NCI-H82 treated with DMSO at 0.1 percent for 48 hours (cell line): ENCODE results near the gene SERAC1.
"Not testable (repeated sequence)": the region's sequence is repeated elsewhere in the genome, so short reads cannot be mapped to it uniquely, and the experiment has no call there.

Experiments used
- DNase-seq: peaks from one replicate; lab custom pipeline; 2025; ENCODE audit not compliant: unreplicated experiment; lab: John Stamatoyannopoulos, UW

SERAC1 gene

DNA sequence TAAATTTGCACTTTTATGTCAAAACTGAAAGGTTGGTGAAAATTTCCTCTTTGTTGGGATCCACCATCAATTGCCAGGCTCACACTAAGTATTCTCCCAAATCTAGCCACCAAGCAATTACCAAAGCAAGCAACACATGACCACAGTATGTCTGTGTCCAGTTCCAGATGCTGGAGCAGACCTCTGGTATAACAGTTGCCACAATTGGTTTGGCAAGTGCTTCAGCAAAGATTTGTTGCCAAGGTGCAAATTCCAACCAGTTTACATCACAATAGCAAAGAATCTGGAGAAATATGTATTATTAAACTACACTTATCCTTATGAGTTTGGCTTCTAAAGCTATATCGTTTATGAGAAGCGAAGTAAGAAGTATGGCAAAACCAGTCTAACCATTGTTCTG, 6.5 kb upstream of the SERAC1 start:
- no peak for DNase-seq

DNA sequence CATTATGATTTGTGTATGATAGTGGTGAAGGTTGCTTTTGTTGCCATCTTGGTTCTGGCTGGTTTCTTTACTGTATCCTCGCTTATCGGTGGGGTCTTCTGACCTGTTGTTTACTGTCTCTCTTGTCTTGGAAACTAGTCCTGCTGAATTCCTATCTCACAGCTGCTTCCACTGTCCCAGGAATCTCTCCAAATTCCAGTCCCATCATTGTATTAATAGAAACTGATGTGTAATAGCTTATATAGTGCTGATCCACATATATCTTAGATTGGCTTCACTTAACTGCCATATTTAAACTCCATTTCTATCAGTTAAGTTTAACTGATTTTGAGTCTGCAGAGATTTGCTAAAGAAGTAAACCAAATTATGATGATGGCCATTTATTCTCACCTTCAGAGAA, 6.0 kb upstream of the SERAC1 start:
- DNase-seq = no peak

GRCh38 chr6:158172001-158172400, 3.9 kb upstream of the SERAC1 start:
- DNase-seq = no peak

DNA sequence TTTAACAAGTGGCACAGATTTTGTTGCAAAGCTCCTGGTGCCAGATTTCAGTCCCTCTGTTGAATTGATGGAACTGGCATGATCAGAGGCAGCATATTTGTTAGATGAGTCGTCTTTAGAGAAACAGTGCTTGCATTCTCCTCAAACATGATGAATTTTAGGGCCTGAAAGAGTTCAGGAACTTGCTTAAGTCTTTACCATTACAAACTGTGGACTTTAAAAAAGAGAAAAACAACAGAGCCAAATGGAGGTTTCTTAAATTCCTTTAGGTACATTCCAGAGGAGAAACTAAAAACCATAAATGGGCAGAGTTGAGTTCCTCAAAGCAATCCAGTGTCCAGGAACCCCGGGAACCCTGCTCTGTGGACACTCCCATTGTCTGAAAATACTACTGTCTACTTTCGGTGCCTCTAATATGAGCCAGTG, 2.6 kb upstream of the SERAC1 start:
- DNase-seq = no peak

- not testable (repeated sequence) for DNase-seq
Measured at GRCh38 chr6:158169634-158170033, 1.6 kb upstream of the SERAC1 start.

- DNase-seq = no peak
Measured at GRCh38 chr6:158165919-158166416, 2.1 kb downstream of the SERAC1 start.

DNA sequence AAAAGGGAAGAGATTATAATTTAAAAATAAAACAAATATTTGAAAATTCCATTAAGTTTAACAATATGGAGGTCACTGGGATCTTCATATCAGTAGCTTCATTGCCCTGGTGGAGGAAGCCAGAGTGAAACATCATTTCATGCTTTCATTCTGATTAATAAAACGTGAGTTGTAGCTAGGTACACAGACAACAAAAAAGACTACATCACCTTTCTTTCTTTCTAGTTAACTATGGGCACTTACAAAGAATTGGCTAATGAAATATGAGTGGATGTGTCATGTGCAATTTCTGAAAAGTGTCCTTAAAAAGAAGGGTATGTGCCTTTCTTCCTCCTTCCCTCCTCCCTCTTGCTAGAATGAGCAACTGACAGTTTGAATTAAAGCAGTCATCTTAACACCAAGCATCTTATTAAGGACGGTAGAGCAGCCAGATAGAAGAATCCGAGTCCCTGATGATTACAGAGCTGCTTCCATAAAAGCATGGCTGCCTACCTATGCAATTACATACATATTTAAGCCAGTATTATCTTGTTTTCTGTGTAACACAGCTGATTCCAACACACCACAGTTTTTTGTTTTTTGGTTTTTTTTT, 3.4 kb downstream of the SERAC1 start:
- no peak for DNase-seq

DNA sequence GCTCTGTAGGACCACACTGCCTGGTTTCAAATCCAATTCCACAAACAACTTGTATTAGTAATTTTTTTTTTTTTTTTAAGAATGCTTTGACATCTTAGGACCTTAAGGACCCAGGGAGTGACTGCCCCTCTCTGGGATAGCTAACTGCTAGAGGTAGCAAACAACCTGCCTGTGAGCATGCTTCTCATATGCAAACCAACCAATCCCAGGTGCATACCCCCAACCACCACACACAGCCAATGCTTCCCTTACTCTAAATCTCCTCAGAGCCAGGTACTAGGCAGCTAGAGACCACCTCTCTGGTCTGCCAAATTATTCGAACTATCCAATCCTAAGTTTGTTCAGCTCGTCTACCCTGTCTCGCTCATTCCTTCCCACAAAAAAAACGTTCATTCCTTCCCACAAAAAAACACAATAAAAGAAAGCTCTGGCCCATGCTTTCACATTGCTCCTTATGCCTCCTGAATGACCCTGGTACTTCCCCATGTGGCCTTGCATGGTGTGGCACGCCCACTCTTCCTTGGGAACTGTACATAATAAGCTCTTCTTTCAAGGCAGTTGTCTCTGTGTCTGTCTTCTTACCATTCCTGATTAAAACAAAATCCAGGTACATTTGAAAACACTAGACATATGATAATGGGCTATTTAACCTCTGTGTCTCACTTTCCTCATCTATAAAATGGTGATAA, 6.4 kb downstream of the SERAC1 start:
- DNase-seq = no peak

DNA sequence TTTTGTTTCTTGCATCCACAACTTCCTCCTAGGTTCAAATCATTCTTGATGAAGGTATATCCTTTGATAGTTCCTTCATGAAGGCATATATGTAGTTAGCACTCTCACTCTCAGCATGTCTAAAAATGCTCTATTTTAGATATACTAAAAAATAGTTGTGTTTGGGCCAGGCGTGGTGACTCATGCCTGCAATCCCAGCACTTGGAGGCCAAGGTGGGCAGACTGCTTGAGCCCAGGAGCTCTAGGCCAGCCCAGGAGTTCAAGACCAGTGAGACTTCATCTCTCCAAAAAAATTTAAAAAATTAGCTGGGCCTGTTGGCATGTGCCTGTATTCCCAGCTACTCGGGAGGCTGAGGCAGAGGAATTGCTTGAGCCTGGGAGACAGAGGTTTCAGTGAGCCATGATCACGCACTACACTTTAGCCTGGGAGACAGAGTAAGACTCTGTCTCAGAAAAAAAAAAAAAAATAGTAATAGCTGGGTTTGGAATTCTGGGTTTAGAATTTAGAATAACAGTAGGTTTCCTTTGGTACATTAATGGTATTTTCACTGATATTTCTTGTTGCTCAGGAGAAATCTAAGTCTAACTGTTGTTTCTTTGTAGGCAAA, 7.0 kb downstream of the SERAC1 start:
- no peak for DNase-seq

DNA sequence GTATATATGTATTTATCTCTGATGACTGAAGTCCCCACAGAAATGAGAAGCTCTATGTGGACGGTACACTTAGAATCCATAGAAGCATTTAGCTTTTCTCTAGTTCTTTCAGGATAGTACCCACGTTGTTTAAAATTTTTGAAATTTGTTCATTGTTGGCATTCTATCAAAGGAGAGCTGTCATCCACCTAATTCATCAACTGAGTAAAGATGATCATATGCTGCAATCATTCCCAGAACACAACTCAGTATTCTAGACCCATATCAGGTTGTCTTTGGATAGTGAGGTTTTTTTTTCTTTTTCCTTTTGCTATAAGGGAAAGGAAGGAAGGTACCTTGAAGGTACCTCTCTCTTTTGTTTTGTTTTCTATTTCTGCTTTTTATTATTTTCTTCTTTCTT, 9.3 kb downstream of the SERAC1 start:
- DNase-seq = no peak

DNA sequence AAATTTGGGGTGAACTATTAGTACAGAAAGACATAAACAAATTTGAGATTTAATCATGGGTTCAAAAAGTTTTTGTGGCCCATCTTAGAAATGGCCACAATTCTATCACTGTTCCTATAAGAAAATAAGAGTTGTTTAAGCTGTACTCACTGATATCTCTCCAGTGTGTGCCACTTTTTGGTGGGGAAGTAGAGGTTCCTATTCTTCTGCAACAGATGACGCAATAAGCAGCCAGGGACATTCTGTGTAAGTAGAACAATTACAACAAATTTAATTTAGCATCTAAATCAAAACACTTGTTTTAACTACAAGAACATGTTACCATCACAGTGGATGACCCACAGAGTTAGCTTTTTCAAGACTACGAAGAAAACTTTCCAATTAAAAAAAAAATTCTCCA, 9.9 kb downstream of the SERAC1 start:
- no peak for DNase-seq

DNA sequence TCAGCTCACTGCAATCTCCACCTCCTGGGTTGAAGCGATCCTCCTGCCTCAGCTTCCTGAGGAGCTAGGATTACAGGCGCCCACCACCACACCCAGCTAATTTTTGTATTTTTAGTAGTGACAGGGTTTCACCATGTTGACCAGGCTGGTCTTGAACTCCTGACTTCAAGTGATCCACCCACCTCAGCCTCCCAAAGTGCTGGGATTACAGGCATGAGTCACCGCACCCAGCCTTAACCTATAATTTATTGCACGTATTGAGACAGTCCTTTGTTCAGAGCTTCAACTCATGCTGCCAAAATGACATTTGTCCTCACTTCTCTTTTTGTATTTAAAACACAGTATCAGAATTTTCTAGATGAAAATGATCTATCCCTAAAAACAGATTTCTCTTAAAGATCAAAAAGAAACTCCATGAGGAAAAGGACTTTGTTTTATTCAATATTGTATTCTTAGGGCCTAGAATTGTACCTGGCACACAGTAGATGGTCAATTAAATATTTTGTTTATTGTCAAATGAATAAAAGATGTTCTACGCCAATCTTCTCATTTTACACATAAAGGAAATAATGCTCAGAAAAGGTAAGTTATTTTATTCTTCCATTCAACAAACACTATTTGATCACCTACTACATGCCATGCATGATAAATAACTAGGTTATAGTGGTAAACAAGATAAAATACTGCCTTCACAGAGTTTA, 10.8 kb downstream of the SERAC1 start:
- no peak for DNase-seq

DNA sequence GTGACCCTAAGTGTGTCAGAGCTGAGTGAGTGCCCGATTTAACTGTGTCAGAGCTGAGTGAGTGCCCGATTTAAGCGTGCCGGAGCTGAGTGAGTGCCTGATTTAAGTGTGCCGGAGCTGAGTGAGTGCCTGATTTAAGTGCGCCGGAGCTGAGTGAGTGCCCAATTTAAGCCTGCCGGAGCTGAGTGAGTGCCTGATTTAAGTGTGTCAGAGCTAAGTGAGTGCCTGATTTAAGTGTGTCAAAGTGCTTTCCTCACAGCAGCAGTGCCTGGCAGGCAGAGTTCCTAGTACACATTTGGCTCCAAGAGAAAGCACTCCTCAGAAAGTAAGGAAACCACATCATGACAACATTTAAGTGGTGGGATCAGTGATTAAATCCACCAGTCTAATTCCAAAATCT, 13.2 kb downstream of the SERAC1 start:
- DNase-seq = no peak

GRCh38 chr6:158153576-158153975, 14.5 kb downstream of the SERAC1 start:
- no peak for DNase-seq

DNA sequence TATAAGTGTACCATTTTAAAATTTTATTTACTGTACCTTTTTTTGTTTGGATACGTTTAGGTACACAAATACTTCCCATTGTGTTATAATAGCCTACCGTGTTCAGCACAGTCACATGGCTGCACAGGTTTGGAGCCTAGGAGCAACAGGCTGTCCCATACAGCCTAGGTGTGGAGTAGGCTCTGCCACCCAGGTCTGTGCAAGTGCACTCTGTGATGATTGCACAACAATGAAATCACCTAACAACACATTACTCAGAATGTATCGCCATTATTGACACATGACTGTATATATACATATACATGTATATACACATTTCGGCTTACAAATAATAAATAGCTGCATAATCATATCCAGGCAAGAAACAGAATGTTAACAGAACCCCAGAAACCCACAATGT, 15.4 kb downstream of the SERAC1 start:
- no peak for DNase-seq

GRCh38 chr6:158152025-158152424, 16.0 kb downstream of the SERAC1 start:
- DNase-seq = not testable (repeated sequence)

DNA sequence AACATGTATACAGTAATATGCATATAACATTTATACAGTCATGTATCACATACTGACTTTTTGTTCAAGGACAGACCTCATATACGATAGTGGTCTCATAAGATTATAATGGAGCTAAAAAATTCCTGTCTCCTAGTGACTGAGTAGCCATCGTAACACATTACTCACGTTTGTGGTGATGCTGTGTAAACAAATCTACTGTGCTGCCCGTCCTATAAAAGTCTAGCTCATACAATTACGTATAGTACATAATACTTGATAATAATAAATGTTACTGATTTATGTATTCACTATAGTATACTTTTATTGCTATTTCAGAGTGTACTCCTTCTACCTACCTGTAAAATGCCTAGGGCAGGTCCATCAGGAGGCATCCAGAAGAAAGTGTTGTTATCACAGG, 17.4 kb downstream of the SERAC1 start:
- no peak for DNase-seq

DNA sequence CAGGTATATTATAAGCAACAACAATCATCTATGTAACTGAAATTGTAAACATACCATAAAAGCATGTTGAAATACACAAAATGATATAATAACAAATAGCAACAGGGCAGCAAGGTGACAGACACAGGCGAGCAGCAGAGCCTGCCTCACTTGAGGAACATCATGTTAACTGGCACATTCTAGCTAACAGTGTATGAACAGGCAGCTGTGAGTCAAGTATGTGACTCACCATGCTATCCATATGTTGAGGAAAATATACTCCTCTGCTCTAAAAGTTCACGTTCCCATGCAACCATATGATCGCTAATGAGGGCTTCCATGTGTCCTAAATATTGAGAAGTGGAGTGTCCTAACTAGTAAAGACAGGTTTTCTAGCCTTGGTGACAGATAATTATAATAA, 18.4 kb downstream of the SERAC1 start:
- DNase-seq = no peak

DNA sequence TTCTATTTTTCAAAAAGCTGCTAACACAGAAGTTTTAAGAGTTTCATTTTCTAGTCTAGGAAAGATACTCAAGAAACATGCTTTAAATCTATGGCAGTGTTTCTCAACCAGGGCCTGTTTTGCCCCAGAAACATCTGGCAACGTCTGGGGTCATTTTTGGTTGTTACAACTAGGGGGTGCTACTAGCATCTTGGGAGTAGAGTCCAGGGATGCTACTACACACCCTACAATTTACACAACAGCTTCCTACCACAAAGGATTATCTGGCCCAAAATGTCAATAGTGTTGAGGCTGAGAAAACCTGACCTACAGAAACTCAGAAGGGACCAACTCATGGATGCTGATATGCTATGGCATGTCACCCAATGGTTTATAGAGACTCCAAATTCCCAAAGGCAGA, 24.4 kb downstream of the SERAC1 start:
- DNase-seq = no peak

GRCh38 chr6:158142789-158143188, 25.3 kb downstream of the SERAC1 start:
- DNase-seq = no peak

- peak; percentile 30 for DNase-seq
Measured at GRCh38 chr6:158131926-158132325, 36.1 kb downstream of the SERAC1 start.

- DNase-seq = no peak
Measured at GRCh38 chr6:158125271-158125670, 42.8 kb downstream of the SERAC1 start.
